DND-41 (cell line): Measurements from ENCODE around the gene HSD17B3.

Experiments
- ATAC-seq: fragments of 200-7000 bp; cut with Tn5 transposase; 3 replicates; pipeline ENCODE4 v1.9.1; 2021; ENCODE audit warnings: low read depth; ENCODE audit not compliant: insufficient read depth
- DNase-seq: peaks from one replicate; pipeline ENCODE4 v3.0.0-alpha.2; 2020
- H2AFZ ChIP-seq: 2 replicates; pipeline ENCODE4 v1.6.0; 2012; ENCODE audit warnings: low read depth, low read length
- H3K27ac ChIP-seq: 2 replicates; pipeline ENCODE4 v1.5.1; 2012; ENCODE audit warnings: low read length, inconsistent platforms
- H3K27me3 ChIP-seq: fragments of 200-600 bp; sonication (generic); 2 replicates; pipeline ENCODE4 v1.6.0; 2012; ENCODE audit warnings: low read length, mild to moderate bottlenecking, inconsistent platforms; ENCODE audit not compliant: insufficient read depth, poor library complexity
- H3K36me3 ChIP-seq: 2 replicates; pipeline ENCODE4 v1.5.1; 2012; ENCODE audit warnings: low read length, inconsistent platforms; ENCODE audit not compliant: insufficient read depth
- H3K4me1 ChIP-seq: 2 replicates; pipeline ENCODE4 v1.5.1; 2012; ENCODE audit warnings: mild to moderate bottlenecking, low read length; ENCODE audit not compliant: insufficient read depth
- H3K4me2 ChIP-seq: 2 replicates; pipeline ENCODE4 v1.6.0; 2012; ENCODE audit warnings: mild to moderate bottlenecking, moderate library complexity, low read length, inconsistent platforms; ENCODE audit not compliant: insufficient read depth
- H3K4me3 ChIP-seq, 2 experiments: fragments of 200-600 bp in 1 of 2; shearing (Covaris generic) in 1 of 2; 2 replicates each; pipeline ENCODE4 v1.5.1; 2012 to 2016; ENCODE audit warnings: inconsistent platforms in 2 of 2, low read length in 2 of 2, mild to moderate bottlenecking in 2 of 2, low read depth in 1 of 2, moderate library complexity in 1 of 2
- H3K79me2 ChIP-seq: 2 replicates; pipeline ENCODE4 v1.6.0; 2012; ENCODE audit warnings: low read length, inconsistent platforms; ENCODE audit not compliant: insufficient read depth
- H3K9ac ChIP-seq: 2 replicates; pipeline ENCODE4 v1.6.0; 2012; ENCODE audit warnings: low read depth, mild to moderate bottlenecking, inconsistent platforms, low read length, moderate library complexity
- H3K9me3 ChIP-seq: 2 replicates; pipeline ENCODE4 v1.5.1; 2012; ENCODE audit warnings: low read length, moderate library complexity, mild to moderate bottlenecking, inconsistent platforms; ENCODE audit not compliant: insufficient read depth, severe bottlenecking
- H4K20me1 ChIP-seq: 2 replicates; pipeline ENCODE4 v1.6.0; 2012; ENCODE audit warnings: low read length; ENCODE audit not compliant: insufficient read depth
- EZH2 ChIP-seq: IDR thresholded peaks from 3 replicates; pipeline ENCODE4 v1.6.1; 2012; ENCODE audit warnings: borderline replicate concordance, low read depth, mild to moderate bottlenecking, moderate library complexity, low read length, inconsistent platforms; ENCODE audit not compliant: severe bottlenecking
- TF ChIP-seq, protein P1 (sequence below): IDR thresholded peaks from 2 replicates; pipeline ENCODE4 v1.5.1; 2012; ENCODE audit warnings: borderline replicate concordance, low read length, moderate library complexity, mild to moderate bottlenecking; ENCODE audit not compliant: poor library complexity, severe bottlenecking; ENCODE audit errors: extremely low read depth

HSD17B3 gene

DNA sequence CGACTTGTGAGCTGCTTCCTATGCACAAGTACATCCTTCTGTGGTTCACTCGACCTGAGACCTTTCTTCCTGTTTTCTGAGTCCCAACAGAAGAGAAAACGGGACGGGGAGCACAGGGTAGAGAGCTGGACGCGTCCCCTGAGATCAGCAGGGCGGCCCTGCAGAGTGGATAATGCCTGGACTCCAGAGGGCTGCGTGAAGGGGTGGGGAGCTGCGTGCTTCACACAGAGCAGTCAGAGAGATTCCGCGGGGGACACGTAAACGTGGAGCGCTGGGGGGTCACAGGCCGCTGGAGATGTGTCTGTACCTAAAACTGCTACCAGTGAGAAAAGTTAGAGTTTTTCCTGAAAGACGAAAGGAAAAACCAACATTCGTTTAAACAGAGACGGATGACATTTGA is 46.3 kb downstream of the HSD17B3 start:
- no peak overlapping the region for H3K4me2 ChIP-seq

DNA sequence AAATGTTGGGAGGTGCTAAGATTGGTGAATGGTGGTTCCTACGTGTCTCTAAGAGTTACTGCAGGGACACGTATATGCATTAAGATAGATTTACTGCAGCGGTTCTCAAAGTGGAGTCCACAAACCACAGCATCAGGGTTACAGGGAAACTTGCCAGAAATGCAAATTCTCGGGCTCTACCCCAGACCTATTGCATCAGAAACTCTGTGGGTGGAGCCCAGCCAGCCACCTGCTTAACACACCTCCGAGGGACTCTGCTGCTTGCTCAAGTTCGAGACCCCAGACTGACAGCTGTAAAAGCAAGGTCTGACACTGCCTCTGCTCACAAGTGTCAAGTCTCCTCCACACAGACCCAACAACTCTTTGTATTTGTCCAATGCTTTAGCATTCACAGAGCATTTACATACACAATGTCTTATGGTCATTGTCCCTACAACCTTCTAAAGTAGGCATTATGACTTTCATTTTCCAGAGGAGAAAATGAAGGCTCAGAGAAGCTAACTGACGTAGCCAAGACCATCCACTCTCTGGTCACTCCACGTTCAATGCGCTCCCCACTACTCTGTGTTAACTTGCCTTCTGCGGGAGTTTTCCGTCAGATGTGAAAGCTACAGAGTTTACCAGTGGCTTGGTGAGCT is 48.8 kb downstream of the HSD17B3 start:
- peaks cover 25% of the 10 kb centered on the region for H3K27me3 ChIP-seq
- no peaks in the 10 kb centered on the region for H3K36me3 ChIP-seq
- no peak overlapping the region for H3K27ac ChIP-seq
- ATAC-seq (no peak), DNase-seq (peak; percentile 12)
- 0 out of 2 replicates have a peak, but pooled peaks cover 5% of the 10 kb centered on the region for H4K20me1 ChIP-seq
- TF ChIP-seq, protein P1, sequence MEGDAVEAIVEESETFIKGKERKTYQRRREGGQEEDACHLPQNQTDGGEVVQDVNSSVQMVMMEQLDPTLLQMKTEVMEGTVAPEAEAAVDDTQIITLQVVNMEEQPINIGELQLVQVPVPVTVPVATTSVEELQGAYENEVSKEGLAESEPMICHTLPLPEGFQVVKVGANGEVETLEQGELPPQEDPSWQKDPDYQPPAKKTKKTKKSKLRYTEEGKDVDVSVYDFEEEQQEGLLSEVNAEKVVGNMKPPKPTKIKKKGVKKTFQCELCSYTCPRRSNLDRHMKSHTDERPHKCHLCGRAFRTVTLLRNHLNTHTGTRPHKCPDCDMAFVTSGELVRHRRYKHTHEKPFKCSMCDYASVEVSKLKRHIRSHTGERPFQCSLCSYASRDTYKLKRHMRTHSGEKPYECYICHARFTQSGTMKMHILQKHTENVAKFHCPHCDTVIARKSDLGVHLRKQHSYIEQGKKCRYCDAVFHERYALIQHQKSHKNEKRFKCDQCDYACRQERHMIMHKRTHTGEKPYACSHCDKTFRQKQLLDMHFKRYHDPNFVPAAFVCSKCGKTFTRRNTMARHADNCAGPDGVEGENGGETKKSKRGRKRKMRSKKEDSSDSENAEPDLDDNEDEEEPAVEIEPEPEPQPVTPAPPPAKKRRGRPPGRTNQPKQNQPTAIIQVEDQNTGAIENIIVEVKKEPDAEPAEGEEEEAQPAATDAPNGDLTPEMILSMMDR, result no peak
- TF ChIP-seq EZH2, result no peak
- H3K9me3 ChIP-seq, result no peaks in the 10 kb centered on the region
- H3K9ac ChIP-seq, result no peak overlapping the region
- no peak overlapping the region for H3K4me2 ChIP-seq
- H3K4me3 ChIP-seq, result no peak overlapping the region
- H3K79me2 ChIP-seq, result no peaks in the 10 kb centered on the region
- H2AFZ ChIP-seq, result no peak overlapping the region
- H3K4me1 ChIP-seq, result no peaks in the 10 kb centered on the region

More for the DNA sequence above, 46.3 kb downstream of the HSD17B3 start:
- Histone ChIP-seq H3K4me1 (no peaks in the 10 kb centered on the region), H3K4me3 (no peak overlapping the region), H3K9me3 (no peaks in the 10 kb centered on the region), H3K27ac (no peak overlapping the region), H3K27me3 (peaks cover 24% of the 10 kb centered on the region), H3K79me2 (no peaks in the 10 kb centered on the region), H3K9ac (no peak overlapping the region), H2AFZ (no peak overlapping the region), H4K20me1 (0 out of 2 replicates have a peak, but pooled peaks cover 7% of the 10 kb centered on the region), H3K36me3 (no peaks in the 10 kb centered on the region)
- no peak for DNase-seq
- TF ChIP-seq EZH2, result no peak
- TF ChIP-seq, protein P1, result no peak
- no peak for ATAC-seq

DNA sequence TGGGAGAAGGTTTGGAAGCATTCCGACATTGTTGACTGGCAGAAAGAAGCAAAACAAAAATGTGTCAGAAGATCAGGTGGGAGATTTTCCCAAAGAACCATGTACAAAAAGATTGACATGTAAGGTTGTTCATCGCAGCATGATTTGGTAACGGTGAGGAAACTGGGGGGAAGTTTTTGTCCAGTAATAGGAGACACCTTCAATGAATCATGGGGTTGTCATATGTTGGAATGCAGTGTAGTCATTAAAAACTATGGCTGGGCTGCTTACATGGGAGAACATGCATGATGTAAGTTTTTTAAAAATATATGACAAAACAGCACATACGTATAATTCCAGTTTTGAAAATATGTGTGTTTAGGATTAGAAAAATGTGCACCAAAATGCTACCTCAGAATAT is 50.5 kb downstream of the HSD17B3 start:
- Histone ChIP-seq H3K4me2 (no peak overlapping the region), H3K4me3 (no peak overlapping the region), H4K20me1 (0 out of 2 replicates have a peak, but pooled peaks cover 5% of the 10 kb centered on the region), H3K27me3 (peaks cover 25% of the 10 kb centered on the region), H3K9ac (no peak overlapping the region), H3K79me2 (no peaks in the 10 kb centered on the region), H3K4me1 (no peaks in the 10 kb centered on the region), H3K27ac (no peak overlapping the region), H2AFZ (no peak overlapping the region), H3K9me3 (no peaks in the 10 kb centered on the region), H3K36me3 (no peaks in the 10 kb centered on the region)
- DNase-seq (no peak), ATAC-seq (no peak)
- TF ChIP-seq, protein P1, result no peak
- TF ChIP-seq EZH2, result no peak
